GM12865 (cell line): ENCODE measurements around the gene TUBB8B.
A peak's percentile ranks its signal among the peaks of the same experiment; 100 is the strongest.
"Not testable (repeated sequence)": the region's sequence is repeated elsewhere in the genome, so short reads cannot be mapped to it uniquely, and the experiment has no call there.

Source experiments
- DNase-seq: peaks from one replicate; pipeline ENCODE4 v3.0.0; 2010; ENCODE audit warnings: low read depth
- H3K4me3 ChIP-seq: 2 replicates; pipeline ENCODE4 v1.5.1; 2011; ENCODE audit warnings: mild to moderate bottlenecking, low read depth, low read length, control low read depth
- TF ChIP-seq, protein P1 (sequence below): IDR thresholded peaks from 2 replicates; pipeline ENCODE4 v1.5.1; 2011; ENCODE audit warnings: low read length, control low read depth, low read depth, inconsistent platforms; ENCODE audit not compliant: insufficient read depth; ENCODE audit errors: missing control alignments

Gene TUBB8B

GRCh38 chr18:49176-49665 lies at the start of gene TUBB8B:
Gene TUBB8B, minus strand, starts transcription at chr18:49615. Its CDS starts 58 bp downstream, at chr18:49557.
- not testable (repeated sequence) for H3K4me3 ChIP-seq, DNase-seq

- not testable (repeated sequence) for H3K4me3 ChIP-seq
- TF ChIP-seq, protein P1, sequence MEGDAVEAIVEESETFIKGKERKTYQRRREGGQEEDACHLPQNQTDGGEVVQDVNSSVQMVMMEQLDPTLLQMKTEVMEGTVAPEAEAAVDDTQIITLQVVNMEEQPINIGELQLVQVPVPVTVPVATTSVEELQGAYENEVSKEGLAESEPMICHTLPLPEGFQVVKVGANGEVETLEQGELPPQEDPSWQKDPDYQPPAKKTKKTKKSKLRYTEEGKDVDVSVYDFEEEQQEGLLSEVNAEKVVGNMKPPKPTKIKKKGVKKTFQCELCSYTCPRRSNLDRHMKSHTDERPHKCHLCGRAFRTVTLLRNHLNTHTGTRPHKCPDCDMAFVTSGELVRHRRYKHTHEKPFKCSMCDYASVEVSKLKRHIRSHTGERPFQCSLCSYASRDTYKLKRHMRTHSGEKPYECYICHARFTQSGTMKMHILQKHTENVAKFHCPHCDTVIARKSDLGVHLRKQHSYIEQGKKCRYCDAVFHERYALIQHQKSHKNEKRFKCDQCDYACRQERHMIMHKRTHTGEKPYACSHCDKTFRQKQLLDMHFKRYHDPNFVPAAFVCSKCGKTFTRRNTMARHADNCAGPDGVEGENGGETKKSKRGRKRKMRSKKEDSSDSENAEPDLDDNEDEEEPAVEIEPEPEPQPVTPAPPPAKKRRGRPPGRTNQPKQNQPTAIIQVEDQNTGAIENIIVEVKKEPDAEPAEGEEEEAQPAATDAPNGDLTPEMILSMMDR: peak; percentile 61
- peak; percentile 38 for DNase-seq
Measured at GRCh38 chr18:97252-97914, 48.0 kb upstream of the TUBB8B start.

DNA sequence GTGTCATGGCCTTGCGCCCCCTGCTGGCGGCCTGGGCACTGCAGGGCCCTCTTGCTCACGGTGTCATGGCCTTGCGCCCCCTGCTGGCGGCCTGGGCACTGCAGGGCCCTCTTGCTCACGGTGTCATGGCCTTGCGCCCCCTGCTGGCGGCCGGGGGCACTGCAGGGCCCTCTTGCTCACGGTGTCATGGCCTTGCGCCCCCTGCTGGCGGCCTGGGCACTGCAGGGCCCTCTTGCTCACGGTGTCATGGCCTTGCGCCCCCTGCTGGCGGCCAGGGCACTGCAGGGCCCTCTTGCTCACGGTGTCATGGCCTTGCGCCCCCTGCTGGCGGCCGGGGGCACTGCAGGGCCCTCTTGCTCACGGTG lies 47.3 kb upstream of the TUBB8B start:
- not testable (repeated sequence) for DNase-seq, H3K4me3 ChIP-seq

GRCh38 chr18:96101-96766 lies 46.8 kb upstream of the TUBB8B start:
- H3K4me3 ChIP-seq, DNase-seq: not testable (repeated sequence)

DNA sequence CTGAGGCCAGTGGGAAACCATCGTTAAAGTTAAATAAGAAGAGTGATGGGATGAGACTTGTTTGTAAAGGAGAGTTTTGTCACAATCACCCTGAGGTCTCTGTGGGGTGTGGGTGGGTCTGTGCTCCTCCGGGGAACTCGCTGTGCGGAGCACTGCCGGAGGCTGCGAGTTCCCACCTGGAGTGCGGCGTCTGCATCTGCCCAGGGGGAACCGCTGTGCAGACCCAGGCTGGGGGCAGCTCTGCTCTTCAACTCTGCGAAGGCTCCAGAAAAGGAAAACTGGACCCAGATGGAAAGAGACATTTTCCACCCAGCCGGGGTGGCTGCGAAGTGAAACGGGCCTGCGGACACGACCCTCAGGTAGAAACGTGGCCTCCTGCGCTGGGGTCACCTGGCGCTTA lies 46.2 kb upstream of the TUBB8B start:
- not testable (repeated sequence) for DNase-seq, H3K4me3 ChIP-seq

DNA sequence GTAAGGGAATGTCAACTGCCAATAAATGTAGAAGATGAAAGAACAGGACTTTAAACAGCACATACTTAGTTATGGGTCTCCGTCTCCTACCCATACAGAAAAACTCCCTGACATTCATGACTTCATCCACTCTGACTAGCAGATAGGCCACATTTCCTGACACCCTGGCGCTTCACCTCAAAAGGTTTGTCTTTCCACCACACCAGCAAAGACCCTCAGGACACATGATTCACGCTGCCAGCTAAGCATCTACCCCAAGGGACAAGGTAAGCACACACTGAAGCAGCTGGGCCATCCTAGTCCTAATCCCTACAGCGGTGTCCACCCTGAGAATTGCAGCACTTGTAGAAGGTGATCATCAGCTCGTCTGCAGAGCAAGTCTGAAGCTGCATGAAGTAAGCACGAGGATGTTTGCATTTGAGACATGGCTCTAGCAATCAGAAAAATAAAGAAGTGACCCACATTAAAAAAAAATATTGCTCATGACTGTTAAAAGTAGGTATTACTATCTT lies 44.5 kb upstream of the TUBB8B start:
- DNase-seq, H3K4me3 ChIP-seq: not testable (repeated sequence)

DNA sequence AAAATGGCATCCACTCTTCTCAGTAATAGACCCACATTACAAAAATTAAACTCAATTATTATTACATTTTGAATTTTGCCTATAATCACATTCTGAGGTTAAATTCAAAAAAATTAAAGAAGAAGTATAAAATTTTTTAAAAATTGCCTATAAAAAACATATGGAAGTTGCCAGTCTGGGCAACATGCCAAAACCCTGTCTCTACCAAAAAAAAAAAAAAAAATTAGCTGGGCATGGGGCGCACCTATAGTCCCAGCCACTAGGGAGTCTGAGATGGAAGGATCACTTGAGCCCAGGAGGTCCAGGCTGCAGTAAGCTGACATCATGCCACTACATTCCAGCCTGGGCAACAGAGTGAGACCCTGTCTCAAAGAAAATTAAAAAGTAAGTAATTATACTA lies 42.1 kb upstream of the TUBB8B start:
- not testable (repeated sequence) for H3K4me3 ChIP-seq, DNase-seq

DNA sequence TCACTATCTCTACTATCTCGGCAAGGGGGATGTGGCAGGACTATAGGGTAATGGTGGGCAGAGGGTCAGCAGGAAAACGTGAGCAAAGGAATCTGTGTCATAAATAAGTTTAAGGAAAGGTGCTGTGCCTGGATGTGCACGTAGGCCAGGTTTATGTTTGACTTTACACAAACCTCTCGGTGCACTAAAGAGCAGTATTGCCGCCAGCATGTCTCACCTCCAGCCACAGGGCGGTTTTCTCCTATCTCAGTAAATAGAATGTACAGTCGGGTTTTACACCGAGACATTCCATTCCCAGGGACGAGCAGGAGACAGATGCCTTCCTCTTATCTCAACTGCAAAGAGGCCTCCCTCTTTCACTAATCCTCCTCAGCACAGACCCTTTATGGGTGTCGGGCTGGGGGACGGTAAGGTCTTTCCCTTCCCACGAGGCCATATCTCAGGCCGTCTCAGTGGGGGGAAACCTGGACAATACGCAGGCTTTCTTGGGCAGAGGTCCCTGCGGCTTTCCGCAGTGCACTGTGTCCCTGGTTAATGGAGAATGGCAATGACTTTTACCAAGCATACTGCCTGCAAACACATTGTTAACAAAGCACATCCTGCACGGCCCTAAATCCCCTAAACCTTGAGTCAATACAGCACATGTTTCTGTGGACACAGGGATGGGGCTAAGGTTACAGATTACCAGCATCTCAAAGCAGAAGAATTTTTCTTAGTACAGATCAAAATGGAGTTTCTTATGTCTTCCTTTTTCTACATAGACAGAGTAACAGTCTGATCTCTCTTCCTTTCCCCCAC lies 41.2 kb upstream of the TUBB8B start:
- DNase-seq, H3K4me3 ChIP-seq: not testable (repeated sequence)

GRCh38 chr18:89124-89523 lies 39.7 kb upstream of the TUBB8B start:
- not testable (repeated sequence) for DNase-seq, H3K4me3 ChIP-seq

GRCh38 chr18:84801-85200 lies 35.4 kb upstream of the TUBB8B start:
- DNase-seq: not testable (repeated sequence)

GRCh38 chr18:82626-83209 lies 33.3 kb upstream of the TUBB8B start:
- not testable (repeated sequence) for DNase-seq, H3K4me3 ChIP-seq

More at GRCh38 chr18:84801-85200, 35.4 kb upstream of the TUBB8B start:
- H3K4me3 ChIP-seq: not testable (repeated sequence)

- not testable (repeated sequence) for DNase-seq, H3K4me3 ChIP-seq
Measured at GRCh38 chr18:80881-81280, 31.5 kb upstream of the TUBB8B start.

DNA sequence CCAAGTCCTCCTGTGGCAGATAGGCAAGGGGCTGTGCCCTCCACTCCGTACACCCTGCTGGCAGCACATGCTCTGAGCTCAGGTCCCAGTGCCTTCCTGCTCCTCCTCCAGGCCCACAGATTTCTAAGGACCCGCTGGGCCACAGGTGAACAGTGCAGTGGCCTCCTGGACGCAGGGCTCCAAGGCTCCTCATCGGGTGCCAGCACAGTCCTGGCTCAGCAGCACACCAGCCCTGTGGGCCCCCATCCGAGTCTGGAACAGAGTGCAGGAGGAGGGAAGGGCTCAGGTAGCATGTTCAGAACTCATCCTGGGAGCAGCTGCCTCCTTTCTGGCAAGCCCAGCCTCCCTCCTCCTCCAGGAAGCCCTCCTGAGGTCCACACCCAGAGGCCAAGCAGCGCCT lies 30.8 kb upstream of the TUBB8B start:
- DNase-seq, H3K4me3 ChIP-seq: not testable (repeated sequence)

- H3K4me3 ChIP-seq, DNase-seq: not testable (repeated sequence)
Measured at GRCh38 chr18:75525-76160, 26.2 kb upstream of the TUBB8B start.
